H1 (cell line): Measurements from ENCODE around the gene TOP2B. TPM values are rescaled to one million over a fixed set of nuclear protein-coding genes. Genes with fewer than 3 reads are reported as not detected.

Source experiments
- CTCF ChIA-PET: fragments of 300-600 bp; sonication (Branson Sonifier 250); formaldehyde crosslinking; loops from one replicate; lab custom pipeline; 2021; ENCODE audit not compliant: partially characterized antibody; lab: Charles Lee
- POLR2A ChIA-PET: fragments of 300-600 bp; sonication (Branson Sonifier 250); formaldehyde crosslinking; loops from one replicate; lab custom pipeline; 2021; ENCODE audit warnings: inconsistent platforms; ENCODE audit not compliant: partially characterized antibody; lab: Charles Lee
- DNase-seq, 2 experiments: peaks; one replicate each; pipeline versions ENCODE4 v3.0.0 to v3.0.0-alpha.2; 2010 to 2022; ENCODE audit warnings: low spot score in 2 of 2, low read depth in 1 of 2, mixed read lengths in 1 of 2
- FAIRE-seq: peaks from 2 replicates; lab custom pipeline; 2011; peaks lifted over from hg19 to GRCh38; lab: Jason Lieb, UNC
- H2AFZ ChIP-seq: 2 replicates; pipeline ENCODE4 v1.8.1; 2012; ENCODE audit warnings: low read length, inconsistent platforms
- H2AK5ac ChIP-seq: 2 replicates; pipeline ENCODE4 v1.6.1; 2013; ENCODE audit warnings: low read depth, low read length
- H2BK120ac ChIP-seq: replicated peaks from 2 replicates; pipeline ENCODE3; 2013; ENCODE audit warnings: low read depth, low read length, inconsistent platforms
- H2BK12ac ChIP-seq: 2 replicates; pipeline ENCODE4 v1.6.1; 2013; ENCODE audit warnings: low read depth, low read length
- H2BK15ac ChIP-seq: 2 replicates; pipeline ENCODE4 v1.6.1; 2013; ENCODE audit warnings: low read length
- H2BK20ac ChIP-seq: 2 replicates; pipeline ENCODE4 v1.6.1; 2013; ENCODE audit warnings: low read length
- H2BK5ac ChIP-seq: 2 replicates; pipeline ENCODE4 v1.6.1; 2013; ENCODE audit warnings: low read depth, low read length
- H3K14ac ChIP-seq: 2 replicates; pipeline ENCODE4 v1.6.1; 2013; ENCODE audit warnings: inconsistent platforms; ENCODE audit not compliant: insufficient read length
- H3K18ac ChIP-seq: 2 replicates; pipeline ENCODE4 v1.6.1; 2013; ENCODE audit warnings: low read length; ENCODE audit errors: extremely low read depth
- H3K23ac ChIP-seq: 2 replicates; pipeline ENCODE4 v1.6.1; 2013; ENCODE audit warnings: inconsistent platforms; ENCODE audit not compliant: insufficient read length
- H3K23me2 ChIP-seq: 2 replicates; pipeline ENCODE4 v1.6.1; 2013; ENCODE audit warnings: low read depth, low read length
- H3K27ac ChIP-seq: 2 replicates; pipeline ENCODE4 v1.6.1; 2011; ENCODE audit warnings: low read depth, low read length, inconsistent platforms
- H3K27me3 ChIP-seq, 4 experiments: replicated peaks in 1 of 4; 1 replicate in 1 of 4; 2 replicates in 3 of 4; pipeline versions ENCODE4 v1.6.1 to v1.8.1; 2011 to 2013; ENCODE audit warnings: low read length in 3 of 4, mild to moderate bottlenecking in 3 of 4, inconsistent platforms in 2 of 4, mixed read lengths in 2 of 4, moderate library complexity in 1 of 4; ENCODE audit not compliant: control insufficient read depth in 3 of 4, insufficient read depth in 3 of 4; ENCODE audit errors: extremely low read depth in 1 of 4
- H3K36me3 ChIP-seq, 4 experiments: 2 replicates each; pipeline versions ENCODE4 v1.6.1 to v1.8.1; 2011 to 2013; ENCODE audit warnings: mild to moderate bottlenecking in 4 of 4, low read length in 3 of 4, moderate library complexity in 2 of 4, control low read depth in 1 of 4, inconsistent platforms in 1 of 4; ENCODE audit not compliant: insufficient read depth in 4 of 4, control insufficient read depth in 2 of 4
- H3K4ac ChIP-seq: replicated peaks from 2 replicates; pipeline ENCODE3; 2013; ENCODE audit warnings: low read length, low read depth, mixed read lengths, inconsistent platforms; ENCODE audit not compliant: insufficient read length
- H3K4me1 ChIP-seq, 4 experiments: replicated peaks in 1 of 4; 1 replicate in 1 of 4; 2 replicates in 3 of 4; pipeline versions ENCODE4 v1.6.1 to v1.8.1; 2011 to 2013; ENCODE audit warnings: low read length in 3 of 4, inconsistent platforms in 2 of 4, mixed read lengths in 1 of 4; ENCODE audit not compliant: insufficient read depth in 4 of 4, control insufficient read depth in 3 of 4
- H3K4me2 ChIP-seq, 2 experiments: 2 replicates each; pipeline versions ENCODE4 v1.6.1 to v1.8.1; 2011 to 2013; ENCODE audit warnings: low read depth in 2 of 2, low read length in 2 of 2, control low read depth in 1 of 2, inconsistent platforms in 1 of 2, mild to moderate bottlenecking in 1 of 2; ENCODE audit not compliant: insufficient read depth in 1 of 2
- H3K4me3 ChIP-seq, 4 experiments: fragments of 200-600, 300-600 bp in 1 of 4; sonication (generic), shearing (Covaris generic), sonication (Bioruptor Twin) in 1 of 4; 2 replicates each; pipeline versions ENCODE4 v1.5.1 to v1.8.1; 2011 to 2016; ENCODE audit warnings: low read length in 4 of 4, low read depth in 3 of 4, control low read depth in 2 of 4, inconsistent platforms in 2 of 4, mild to moderate bottlenecking in 2 of 4, mixed read lengths in 1 of 4, moderate library complexity in 1 of 4; ENCODE audit not compliant: insufficient read depth in 2 of 4; ENCODE audit errors: extremely low read depth in 1 of 4
- H3K56ac ChIP-seq: replicated peaks from 2 replicates; pipeline ENCODE3; 2013; ENCODE audit warnings: low read depth, mild to moderate bottlenecking, mixed read lengths, low read length, inconsistent platforms; ENCODE audit not compliant: insufficient read length
- H3K79me1 ChIP-seq: 2 replicates; pipeline ENCODE4 v1.6.1; 2013; ENCODE audit warnings: low read depth, low read length, control low read depth
- H3K79me2 ChIP-seq, 2 experiments: 2 replicates each; pipeline versions ENCODE4 v1.6.1 to v1.8.1; 2012 to 2013; ENCODE audit warnings: low read length in 2 of 2, mild to moderate bottlenecking in 2 of 2, inconsistent platforms in 1 of 2; ENCODE audit not compliant: insufficient read depth in 2 of 2, control insufficient read depth in 1 of 2
- H3K9ac ChIP-seq, 4 experiments: replicated peaks in 1 of 4; 1 replicate in 1 of 4; 2 replicates in 3 of 4; pipeline versions ENCODE4 v1.6.1 to v1.8.1; 2011 to 2013; ENCODE audit warnings: low read depth in 3 of 4, low read length in 3 of 4, control low read depth in 2 of 4, mild to moderate bottlenecking in 2 of 4, moderate library complexity in 2 of 4, inconsistent platforms in 1 of 4; ENCODE audit errors: extremely low read depth in 1 of 4
- H3K9me3 ChIP-seq, 2 experiments: 2 replicates each; pipeline versions ENCODE4 v1.6.1 to v1.8.1; 2012 to 2013; ENCODE audit warnings: mild to moderate bottlenecking in 2 of 2, moderate library complexity in 2 of 2, control low read depth in 1 of 2, inconsistent platforms in 1 of 2, low read depth in 1 of 2, low read length in 1 of 2, mixed read lengths in 1 of 2; ENCODE audit not compliant: insufficient read depth in 2 of 2
- H4K20me1 ChIP-seq, 2 experiments: replicated peaks in 1 of 2; 2 replicates each; pipeline versions ENCODE3 to v1.8.1; 2011 to 2013; ENCODE audit warnings: inconsistent platforms in 2 of 2, low read length in 2 of 2, mild to moderate bottlenecking in 1 of 2; ENCODE audit not compliant: insufficient read depth in 2 of 2, control insufficient read depth in 1 of 2
- H4K5ac ChIP-seq: 2 replicates; pipeline ENCODE4 v1.6.1; 2013; ENCODE audit warnings: low read length, low read depth, mixed read lengths, inconsistent platforms; ENCODE audit not compliant: insufficient read length
- H4K8ac ChIP-seq: 2 replicates; pipeline ENCODE4 v1.8.0; 2013; ENCODE audit warnings: mild to moderate bottlenecking, moderate library complexity, low read length, inconsistent platforms; ENCODE audit not compliant: insufficient read depth; ENCODE audit errors: extremely low read depth
- H4K91ac ChIP-seq: replicated peaks from 2 replicates; pipeline ENCODE3; 2013; ENCODE audit warnings: low read length, mixed read lengths, inconsistent platforms; ENCODE audit not compliant: insufficient read length
- BRCA1 ChIP-seq: IDR thresholded peaks from 2 replicates; pipeline ENCODE4 v1.6.1; 2012; ENCODE audit warnings: low read depth, low read length, improper control_type of control experiment
- CHD2 ChIP-seq: IDR thresholded peaks from 2 replicates; pipeline ENCODE4 v1.6.1; 2012; ENCODE audit warnings: low read length, improper control_type of control experiment
- JUN ChIP-seq: IDR thresholded peaks from 2 replicates; pipeline ENCODE4 v1.6.1; 2011; ENCODE audit warnings: low read depth, mild to moderate bottlenecking, improper control_type of control experiment, low read length
- JUND ChIP-seq: IDR thresholded peaks from 2 replicates; pipeline ENCODE4 v1.6.1; 2011; ENCODE audit warnings: mild to moderate bottlenecking, improper control_type of control experiment, low read length
- POU5F1 ChIP-seq: IDR thresholded peaks from 2 replicates; pipeline ENCODE4 v1.6.1; 2011; ENCODE audit warnings: low read depth, mild to moderate bottlenecking, low read length, moderate library complexity
- RBBP5 ChIP-seq: IDR thresholded peaks from 2 replicates; pipeline ENCODE4 v1.7.1; 2012; ENCODE audit warnings: low read depth, mild to moderate bottlenecking, inconsistent platforms, low read length, moderate library complexity, borderline replicate concordance
- SIN3A ChIP-seq, 2 experiments: IDR thresholded peaks in 1 of 2; conservative IDR thresholded peaks in 1 of 2; 2 replicates each; pipeline ENCODE4 v1.6.1; 2011 to 2012; ENCODE audit warnings: low read length in 2 of 2, improper control_type of control experiment in 1 of 2, low read depth in 1 of 2, mild to moderate bottlenecking in 1 of 2
- SP4 ChIP-seq: IDR thresholded peaks from 2 replicates; pipeline ENCODE4 v1.6.1; 2012; ENCODE audit warnings: low read length, inconsistent platforms
- WGBS, 2 experiments: shearing (Covaris generic) in 1 of 2; methylation state at CpG; one replicate each; pipeline versions ENCODE4 v1.1.6 to v1.1.7; 2013 to 2015; ENCODE audit warnings: low lambda C conversion rate in 2 of 2, mixed read lengths in 2 of 2, inconsistent platforms in 1 of 2, low coverage in 1 of 2, missing lambda C conversion rate in 1 of 2; ENCODE audit not compliant: insufficient replicate concordance in 2 of 2, insufficient coverage in 1 of 2, insufficient read length in 1 of 2; ENCODE audit errors: extremely low coverage in 1 of 2, missing lambda C conversion rate in 1 of 2; 5-methylcytosine and 5-hydroxymethylcytosine counted together
- polyA plus RNA-seq, 7 experiments: library from polyadenylated mRNA; depleted of rRNA in 3 of 7; stranded (reverse) in 5 of 7; unstranded in 2 of 7; fragments of >200 nt in 5 of 7; fragments of 200-250 nt in 2 of 7; gene quantifications; 1 replicate in 5 of 7; 2 replicates in 1 of 7; 4 replicates in 1 of 7; pipeline versions ENCODE4 v1.2.1 to v1.2.3, GENCODE V29; 2011 to 2013; ENCODE audit warnings: missing spikeins in 2 of 7, mixed read lengths in 2 of 7
- total RNA-seq: library from RNA; stranded (reverse); fragmentation: NEBNext Ultra II Directional; extraction: Animal tissue kit (Norgen Biotek cat#: 25700); gene quantifications from 2 replicates; pipeline ENCODE4 v1.2.1, GENCODE V29; 2021

Gene TOP2B
- total and polyA plus RNA-seq, 2 of the 8 experiments (the other 6 are each of a cell fraction or from before 2014, with no cell fraction given) = 34.9 to 206 TPM

- Histone ChIP-seq H3K23me2 (no peaks in the 10 kb centered on the region), H4K20me1 (no peaks in the 10 kb centered on the region), H3K27me3 (peaks cover 0 to 1% (median 0%) of the 10 kb centered on the region in 4 experiments; a peak in 1 of 7 replicates), H2BK15ac (no peak overlapping the region), H3K56ac (no peak overlapping the region), H2BK5ac (no peak overlapping the region), H2BK20ac (no peak overlapping the region), H3K79me1 (no peaks in the 10 kb centered on the region), H3K4me1 (no peaks in the 10 kb centered on the region), H3K4me3 (no peak overlapping the region), H2BK120ac (no peak overlapping the region), H3K36me3 (no peaks in the 10 kb centered on the region), H3K27ac (no peak overlapping the region), H3K14ac (no peak overlapping the region), H4K5ac (no peak overlapping the region), H4K8ac (no peak overlapping the region), H2AFZ (no peak overlapping the region), H4K91ac (no peak overlapping the region), H3K4me2 (no peak overlapping the region), H3K23ac (no peak overlapping the region), H2BK12ac (no peak overlapping the region), H3K79me2 (no peaks in the 10 kb centered on the region), H2AK5ac (no peak overlapping the region), H3K9ac (no peak overlapping the region), H3K9me3 (no peaks in the 10 kb centered on the region), H3K4ac (no peak overlapping the region), H3K18ac (no peak overlapping the region)
- TF ChIP-seq JUN = no peak
- no peak for TF ChIP-seq CHD2
- TF ChIP-seq RBBP5 = no peak
- TF ChIP-seq BRCA1 = no peak
- no peak for TF ChIP-seq JUND
- TF ChIP-seq POU5F1 = no peak
- no peak for TF ChIP-seq SP4
- no peak for TF ChIP-seq SIN3A (conservative IDR thresholded peaks at IDR 0.05 in 1 of 2, IDR thresholded peaks at IDR 0.05 in 1 of 2; ENCODE audit: low read depth in 1 of 2, low read length in 2 of 2)
- ChIA-PET CTCF (interaction anchor here (1.4 kb wide), 1 partner anchor 28 kb away, joined by 4 read pairs; no protein-coding TSS in a partner anchor), POLR2A (interaction anchor here (1.5 kb wide), 1 partner anchor 10 kb away, joined by 4 read pairs; no protein-coding TSS in a partner anchor)
- no peak for FAIRE-seq
- no peak for DNase-seq
- WGBS, 2 experiments = 98% methylated on average over 2 of the region's 2 CpGs; no CpG with 5 or more reads in 1 of the 2 experiments
These were observed 46.4 kb upstream of the TOP2B start for GRCh38 chr3:25711090-25711489.
